Stimulated activated CD4-positive, alpha-beta T cell treated with anti-CD3 and anti-CD28 coated beads, Interleukin-15, amount 100 ng/mL, for 1 hour (primary cell): ENCODE measurements around the gene RPS6KC1.
"Not testable (repeated sequence)": the region's sequence is repeated elsewhere in the genome, so short reads cannot be mapped to it uniquely, and the experiment has no call there.

ENCODE experiments used
- DNase-seq, 2 donors: peaks; one replicate each; pipeline ENCODE4 v3.0.0-alpha.2; 2020; ENCODE audit warnings: low read depth in 1 of 2, low spot score in 1 of 2

Gene RPS6KC1, protein sequence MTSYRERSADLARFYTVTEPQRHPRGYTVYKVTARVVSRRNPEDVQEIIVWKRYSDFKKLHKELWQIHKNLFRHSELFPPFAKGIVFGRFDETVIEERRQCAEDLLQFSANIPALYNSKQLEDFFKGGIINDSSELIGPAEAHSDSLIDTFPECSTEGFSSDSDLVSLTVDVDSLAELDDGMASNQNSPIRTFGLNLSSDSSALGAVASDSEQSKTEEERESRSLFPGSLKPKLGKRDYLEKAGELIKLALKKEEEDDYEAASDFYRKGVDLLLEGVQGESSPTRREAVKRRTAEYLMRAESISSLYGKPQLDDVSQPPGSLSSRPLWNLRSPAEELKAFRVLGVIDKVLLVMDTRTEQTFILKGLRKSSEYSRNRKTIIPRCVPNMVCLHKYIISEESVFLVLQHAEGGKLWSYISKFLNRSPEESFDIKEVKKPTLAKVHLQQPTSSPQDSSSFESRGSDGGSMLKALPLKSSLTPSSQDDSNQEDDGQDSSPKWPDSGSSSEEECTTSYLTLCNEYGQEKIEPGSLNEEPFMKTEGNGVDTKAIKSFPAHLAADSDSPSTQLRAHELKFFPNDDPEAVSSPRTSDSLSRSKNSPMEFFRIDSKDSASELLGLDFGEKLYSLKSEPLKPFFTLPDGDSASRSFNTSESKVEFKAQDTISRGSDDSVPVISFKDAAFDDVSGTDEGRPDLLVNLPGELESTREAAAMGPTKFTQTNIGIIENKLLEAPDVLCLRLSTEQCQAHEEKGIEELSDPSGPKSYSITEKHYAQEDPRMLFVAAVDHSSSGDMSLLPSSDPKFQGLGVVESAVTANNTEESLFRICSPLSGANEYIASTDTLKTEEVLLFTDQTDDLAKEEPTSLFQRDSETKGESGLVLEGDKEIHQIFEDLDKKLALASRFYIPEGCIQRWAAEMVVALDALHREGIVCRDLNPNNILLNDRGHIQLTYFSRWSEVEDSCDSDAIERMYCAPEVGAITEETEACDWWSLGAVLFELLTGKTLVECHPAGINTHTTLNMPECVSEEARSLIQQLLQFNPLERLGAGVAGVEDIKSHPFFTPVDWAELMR

DNA sequence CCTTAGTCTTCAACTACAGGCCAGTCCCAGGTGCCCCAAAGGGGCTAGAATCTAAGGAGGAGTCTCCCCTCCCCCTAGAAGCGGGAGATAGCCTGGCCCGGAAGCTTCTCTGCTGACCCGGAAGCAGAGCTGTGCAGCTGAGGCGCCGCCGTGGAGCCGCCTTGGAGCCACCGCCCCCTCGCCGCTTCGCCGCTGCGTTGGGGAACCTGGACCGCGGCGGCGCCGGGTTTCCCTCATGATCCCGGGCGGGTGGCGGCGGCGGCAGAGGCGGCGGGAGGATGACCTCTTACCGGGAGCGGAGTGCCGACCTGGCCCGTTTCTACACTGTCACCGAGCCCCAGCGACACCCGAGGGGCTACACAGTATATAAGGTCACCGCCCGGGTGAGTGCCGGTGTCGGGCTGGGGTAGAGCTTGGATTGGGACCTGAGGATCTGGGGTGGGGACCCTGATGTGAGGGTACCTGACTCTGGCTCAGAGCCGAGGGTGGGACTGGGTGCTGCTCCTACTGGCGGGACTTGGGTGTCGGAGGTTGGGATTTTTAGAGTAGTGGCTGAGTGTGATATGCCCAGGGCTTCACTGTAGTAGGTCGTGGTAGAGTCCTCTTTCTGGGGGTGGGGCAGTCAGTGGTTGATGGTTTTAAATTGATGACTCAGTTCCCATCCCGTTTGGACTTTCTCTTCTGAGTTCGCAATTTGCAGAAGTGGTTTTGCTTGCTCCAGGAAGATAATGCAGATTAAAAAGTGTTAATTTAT, at the start of gene RPS6KC1:
Gene RPS6KC1, plus strand, starts transcription at position 115 of the 754 bp plus-strand sequence. Its CDS starts 164 bp downstream, at position 279.
- peak; percentile 49 to 73 for DNase-seq

DNA sequence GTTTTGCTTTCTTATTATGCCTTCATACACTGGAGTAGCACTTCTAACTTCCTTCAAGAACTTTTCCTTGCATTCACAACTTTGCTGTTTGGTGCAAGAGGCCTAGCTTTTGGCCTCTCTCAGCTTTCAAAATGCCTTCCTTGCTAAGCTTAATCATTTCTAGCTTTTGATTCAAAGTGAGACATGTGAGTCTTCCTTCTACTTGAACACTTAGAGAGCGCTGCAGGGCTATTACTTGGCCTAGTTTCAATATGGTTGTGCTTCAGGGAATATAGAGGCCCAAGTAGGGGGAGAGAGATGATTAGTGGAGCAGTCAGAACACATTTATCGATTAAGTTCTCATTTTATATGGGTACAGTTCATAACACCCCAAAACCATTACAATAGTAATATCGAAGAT, 47.8 kb upstream of the RPS6KC1 start:
- DNase-seq, result no peak

DNA sequence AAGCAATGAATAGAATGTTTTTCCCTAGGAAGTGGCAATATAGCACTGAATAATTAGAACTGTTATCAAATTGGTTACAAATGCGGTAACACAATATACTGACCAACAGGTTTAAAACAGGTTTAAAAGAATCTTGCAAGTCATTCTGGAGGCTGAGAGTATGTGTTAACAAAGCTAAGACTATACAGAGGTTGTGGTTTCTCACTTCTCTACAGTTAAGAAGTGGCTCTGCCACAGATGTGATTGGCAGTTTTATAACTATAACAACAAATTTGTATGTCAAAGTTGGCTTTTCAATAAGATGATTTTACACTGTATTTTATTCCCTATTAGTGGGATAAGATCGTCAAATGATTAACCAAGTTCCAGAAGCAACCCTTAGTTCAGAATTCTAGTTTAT, 42.5 kb upstream of the RPS6KC1 start:
- no peak for DNase-seq

DNA sequence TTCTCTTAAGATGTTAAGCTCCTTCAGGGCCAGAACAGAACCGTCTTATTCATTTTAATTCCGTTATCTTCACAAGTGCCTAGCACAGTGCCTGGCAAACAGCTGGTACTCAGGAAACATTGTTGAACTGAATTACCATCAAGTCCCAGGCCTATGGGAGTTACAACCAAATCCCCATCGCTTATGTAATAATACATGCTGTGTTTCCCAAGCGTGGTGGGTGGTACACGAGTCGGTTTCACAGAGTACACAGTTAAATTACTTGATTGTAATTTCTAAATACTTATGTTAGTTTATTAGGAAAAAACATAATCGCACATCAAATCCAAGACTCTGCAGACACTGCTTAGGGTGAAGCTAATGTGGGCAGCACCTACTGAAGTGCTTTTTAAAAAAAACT, 36.4 kb upstream of the RPS6KC1 start:
- DNase-seq, result no peak

DNA sequence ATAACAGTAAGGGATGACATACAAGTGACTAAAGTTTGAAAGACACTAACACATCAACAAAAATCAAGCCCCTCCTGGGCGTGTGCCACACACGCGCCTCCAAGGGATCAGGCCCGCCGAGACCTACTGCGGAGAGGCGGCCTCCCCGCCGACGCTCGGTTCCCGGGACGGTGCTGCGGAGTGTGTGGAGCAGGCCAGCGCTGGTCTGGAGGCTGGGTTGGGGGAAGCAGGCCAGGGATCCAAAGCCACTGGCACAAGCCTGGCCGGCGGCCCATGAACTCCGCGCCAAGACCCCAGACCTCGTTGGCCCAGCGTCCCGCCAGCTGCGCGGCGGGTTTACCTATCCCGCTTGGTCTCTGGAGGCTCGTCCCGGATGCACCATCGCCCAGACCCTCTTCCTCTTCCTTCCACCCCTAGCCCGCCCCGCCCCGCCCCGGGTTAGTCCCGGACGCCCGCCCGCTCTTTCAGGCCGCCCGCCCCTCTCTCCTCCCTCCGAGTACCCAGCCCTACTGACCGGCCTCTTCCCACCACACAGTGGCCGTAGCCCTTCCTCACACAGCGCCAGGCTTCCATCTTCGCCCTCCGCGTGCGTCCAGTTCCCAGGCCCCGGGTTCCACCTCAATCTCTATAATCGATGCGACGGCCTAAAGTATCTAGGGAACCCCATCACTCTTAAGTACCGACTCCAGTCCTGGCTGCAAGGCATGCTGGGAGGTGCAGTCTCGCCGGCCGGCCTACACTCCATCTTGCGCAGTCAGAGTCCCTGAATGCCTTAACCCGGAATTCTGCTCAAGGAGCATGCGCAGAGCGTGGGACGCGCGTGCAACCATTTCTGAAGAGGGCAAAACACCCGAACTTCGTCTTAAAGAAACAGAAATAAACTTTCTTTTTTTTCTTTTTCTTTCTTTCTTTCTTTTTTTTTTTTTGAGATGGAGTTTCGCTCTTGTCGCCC, 35.7 kb upstream of the RPS6KC1 start, which contains the start of gene ANGEL2:
Gene ANGEL2, minus strand, starts transcription at position 769 of the 952 bp plus-strand sequence. Its CDS starts 196 bp downstream, at position 573.
- peak; percentile 88 for DNase-seq

DNA sequence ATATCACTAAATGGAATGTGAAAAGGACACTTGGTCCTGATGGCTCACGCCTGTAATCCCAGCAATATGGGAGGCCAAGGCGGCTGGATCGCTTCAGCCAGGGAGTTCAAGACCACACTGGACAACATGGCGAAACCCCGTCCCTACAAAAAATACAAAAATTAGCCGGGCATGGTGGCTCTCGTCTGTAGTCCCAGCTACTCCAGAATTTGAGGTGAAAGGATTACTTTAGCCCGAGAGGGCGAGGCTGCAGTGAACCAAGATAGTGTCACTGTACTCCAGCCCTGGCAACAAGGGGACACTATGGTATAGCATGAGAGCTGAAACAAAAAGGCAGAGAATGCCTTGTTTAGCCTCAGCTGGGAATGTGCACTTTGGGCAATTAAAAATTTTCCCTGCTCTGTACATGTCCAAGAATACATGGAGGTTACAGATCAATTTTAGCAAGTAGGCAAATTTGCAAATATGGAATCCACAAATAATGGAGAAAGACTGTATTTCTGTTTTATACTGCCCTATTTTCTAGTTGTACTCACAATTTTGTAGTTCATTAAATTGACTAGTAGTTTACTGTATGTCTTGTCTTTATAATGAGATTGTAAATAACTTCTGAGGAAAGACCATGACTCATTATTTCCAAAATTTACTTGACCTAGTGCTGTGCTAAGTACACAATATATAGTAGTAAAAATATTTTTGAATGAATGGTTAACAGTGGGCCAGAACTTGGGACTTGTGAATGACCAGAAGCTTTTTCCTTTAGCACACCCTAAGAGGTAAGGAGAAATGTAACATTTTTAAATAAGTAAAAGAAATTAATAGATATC, 33.4 kb upstream of the RPS6KC1 start:
- no peak for DNase-seq

DNA sequence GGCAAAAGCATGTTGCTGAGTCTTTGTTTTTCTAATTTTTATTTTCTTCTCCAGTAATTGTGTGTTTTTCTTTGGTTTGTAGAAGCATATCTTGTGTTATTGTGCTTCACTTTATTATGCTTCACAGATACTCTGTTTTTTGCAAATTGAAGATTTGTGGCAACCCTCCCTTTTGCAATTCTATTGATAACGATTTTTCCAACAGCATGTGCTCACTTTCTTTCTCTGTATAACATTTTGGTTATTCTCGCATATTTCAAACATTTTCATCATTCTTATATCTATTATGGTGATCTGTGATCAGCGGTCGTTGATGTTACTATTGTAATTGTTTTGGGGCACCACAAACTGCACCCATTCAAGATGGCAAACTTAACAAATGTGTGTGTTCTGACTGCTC, 31.6 kb upstream of the RPS6KC1 start:
- DNase-seq, result no peak

DNA sequence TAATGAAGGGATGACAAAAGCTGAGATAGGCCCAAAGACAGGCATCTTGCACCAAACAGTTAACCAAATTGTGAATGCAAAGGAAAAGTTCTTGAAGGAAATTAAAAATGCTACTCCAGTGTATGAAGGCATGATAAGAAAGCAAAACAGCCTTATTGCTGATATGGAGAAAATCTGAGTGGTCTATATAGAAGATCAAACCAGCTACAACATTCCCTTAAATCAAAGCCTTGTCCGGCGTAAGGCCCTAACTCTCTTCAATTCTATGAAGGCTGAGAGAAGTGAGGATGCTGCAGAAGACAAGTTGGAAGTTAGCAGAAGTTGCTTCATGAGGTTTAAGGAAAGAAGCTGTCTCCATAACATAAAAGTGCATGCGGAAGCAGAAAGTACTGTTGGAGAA, 31.0 kb upstream of the RPS6KC1 start:
- no peak for DNase-seq

DNA sequence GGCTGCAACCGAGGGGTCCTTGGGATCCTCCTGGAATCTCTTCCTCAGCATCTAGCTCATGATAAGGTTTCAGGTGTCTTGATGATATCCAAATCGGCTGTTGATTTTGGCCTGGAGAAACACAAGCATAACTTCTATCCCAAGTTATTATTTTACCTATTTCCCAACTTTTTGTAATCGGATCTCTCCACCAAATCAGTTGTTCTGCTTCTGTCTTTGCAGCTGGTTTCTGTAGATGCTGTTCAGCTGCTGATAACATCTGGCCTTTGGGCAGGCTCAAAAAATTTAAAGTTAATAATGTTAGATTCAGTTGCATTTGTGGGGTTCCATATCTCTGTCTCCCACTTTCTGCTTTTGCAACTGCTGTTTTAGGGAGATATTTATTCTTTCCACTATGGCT, 24.0 kb upstream of the RPS6KC1 start:
- DNase-seq, result not testable (repeated sequence)

DNA sequence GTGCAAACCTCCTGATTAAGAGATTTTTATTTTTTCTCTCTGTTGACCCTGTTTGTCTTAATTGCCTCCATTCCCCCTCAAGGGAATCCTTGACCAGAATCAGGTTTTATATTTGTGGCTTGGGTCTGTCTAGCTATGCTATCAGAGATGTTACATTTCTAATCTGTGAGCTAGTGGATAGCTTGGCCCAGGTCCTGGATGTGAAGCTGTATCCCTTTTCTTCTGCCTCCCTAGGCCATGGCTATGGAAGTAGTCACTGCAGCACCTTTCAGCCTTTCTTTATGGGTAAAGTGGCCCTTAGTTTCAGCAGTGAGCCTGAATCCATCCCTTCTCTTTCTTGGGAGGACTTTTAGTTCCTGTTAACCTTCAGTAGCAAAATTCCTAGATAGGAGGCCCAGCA, 18.4 kb upstream of the RPS6KC1 start:
- no peak for DNase-seq

DNA sequence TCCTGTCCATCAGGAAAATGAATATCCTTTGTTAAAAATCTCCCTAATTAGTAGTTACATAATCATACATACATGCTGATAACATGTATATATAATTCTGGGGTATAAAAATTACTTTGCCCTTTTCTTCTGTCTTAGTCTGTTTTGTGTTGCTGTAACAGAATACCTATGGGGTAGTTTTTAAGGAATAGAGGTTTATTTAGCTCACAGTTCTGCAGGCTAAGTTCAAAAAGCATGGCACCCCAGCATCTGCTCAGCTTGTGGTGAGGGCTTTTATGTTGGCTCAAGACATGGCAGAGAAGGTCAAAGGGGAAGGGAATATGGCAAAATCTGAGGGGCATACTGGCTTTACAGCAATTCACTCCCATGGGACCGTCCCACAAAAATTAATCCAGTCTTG, 16.3 kb upstream of the RPS6KC1 start:
- DNase-seq, result no peak

DNA sequence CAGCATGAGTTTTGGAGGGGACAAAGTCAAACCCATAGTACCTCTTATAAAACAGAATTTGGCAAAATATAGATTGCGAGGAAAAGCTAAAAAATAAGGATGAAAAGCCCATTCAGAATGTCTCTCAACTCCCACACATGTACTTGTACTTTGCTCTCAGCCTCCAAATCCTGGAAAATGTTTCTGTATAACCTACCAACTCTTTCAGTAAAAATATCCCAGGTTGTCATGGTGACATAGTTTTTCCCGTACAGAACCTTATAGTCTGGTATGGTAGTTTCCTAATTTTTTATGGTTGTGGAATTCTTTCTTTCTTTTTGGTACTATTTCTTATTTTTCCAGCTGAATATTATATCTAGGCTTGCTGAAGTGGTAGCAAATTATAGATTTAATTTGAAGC, 15.5 kb upstream of the RPS6KC1 start:
- DNase-seq, result no peak

DNA sequence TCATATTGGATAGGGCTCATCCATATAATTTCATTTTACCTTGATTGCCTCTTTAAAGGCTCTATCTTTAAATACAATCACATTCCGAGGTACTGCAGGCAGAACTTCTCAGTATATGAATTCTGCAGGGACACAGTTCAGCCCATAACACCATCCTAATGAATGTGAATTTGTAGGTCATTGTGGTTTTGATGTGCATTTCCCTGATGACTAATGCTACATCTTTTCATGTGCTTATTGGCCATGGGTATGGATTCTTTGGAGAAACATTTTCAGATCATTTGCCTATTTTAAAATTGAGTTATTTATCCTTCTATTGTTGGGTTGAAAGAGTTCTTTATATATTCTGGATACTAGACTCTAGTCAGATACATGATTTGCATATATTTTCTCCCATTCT, 9.6 kb upstream of the RPS6KC1 start:
- no peak for DNase-seq

DNA sequence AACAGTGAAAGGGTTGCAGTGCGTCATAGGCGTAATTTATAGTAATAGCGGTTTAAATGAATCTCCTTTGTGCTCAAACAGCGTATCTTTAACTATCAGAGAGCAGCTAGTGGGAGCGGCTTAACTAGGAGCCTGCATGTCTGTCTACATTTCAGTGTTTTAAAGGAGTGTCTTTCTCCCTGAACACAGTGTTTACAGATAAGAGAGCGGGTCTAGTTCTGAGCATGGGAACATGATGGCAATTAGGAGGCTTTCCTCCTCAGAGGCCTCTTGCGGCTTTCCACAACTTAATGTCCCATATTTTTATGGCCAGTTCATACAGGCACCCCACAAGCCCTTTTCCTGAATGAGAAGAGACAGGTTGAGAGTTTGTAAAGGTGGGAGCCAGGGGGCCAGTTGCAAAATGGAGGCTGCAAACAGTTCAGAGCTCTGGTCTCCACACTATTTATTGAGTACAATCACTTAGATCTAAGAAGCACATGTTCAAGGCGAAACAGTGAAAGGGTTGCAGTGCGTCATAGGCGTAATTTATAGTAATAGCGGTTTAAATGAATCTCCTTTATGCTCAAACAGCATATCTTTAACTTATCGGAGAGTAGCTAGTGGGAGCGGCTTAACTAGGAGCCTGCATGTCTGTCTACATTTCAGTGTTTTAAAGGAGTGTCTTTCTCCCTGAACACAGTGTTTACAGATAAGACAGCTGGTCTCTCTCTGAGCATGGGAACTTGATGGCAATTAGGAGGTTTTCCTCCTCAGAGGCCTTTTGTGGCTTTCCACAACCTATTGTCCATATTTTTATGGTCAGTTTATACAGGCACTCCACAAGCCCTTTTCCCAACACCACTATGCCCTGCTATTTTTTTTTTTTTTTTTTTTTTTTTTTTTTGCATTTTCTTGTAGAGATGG, 5.5 kb upstream of the RPS6KC1 start:
- not testable (repeated sequence) for DNase-seq

DNA sequence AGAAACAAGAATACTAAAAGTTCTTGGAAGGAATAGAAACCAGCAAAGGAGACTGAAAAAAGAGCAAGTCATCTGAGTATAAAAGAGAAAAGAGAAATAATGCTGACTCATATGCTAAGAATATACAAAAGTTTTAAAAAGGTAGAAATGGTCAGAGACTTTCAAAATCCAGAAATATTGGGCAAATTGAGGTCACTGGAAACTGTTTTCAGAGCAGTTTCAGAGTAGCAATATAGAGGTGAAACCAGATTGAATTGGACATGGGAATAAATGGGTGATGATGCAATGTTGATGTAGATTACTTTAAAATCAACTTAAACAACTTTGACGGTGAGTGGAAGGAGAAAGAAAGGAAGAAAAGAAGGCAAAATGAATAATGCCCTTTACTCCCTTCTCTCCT, 1.8 kb upstream of the RPS6KC1 start:
- no peak for DNase-seq

DNA sequence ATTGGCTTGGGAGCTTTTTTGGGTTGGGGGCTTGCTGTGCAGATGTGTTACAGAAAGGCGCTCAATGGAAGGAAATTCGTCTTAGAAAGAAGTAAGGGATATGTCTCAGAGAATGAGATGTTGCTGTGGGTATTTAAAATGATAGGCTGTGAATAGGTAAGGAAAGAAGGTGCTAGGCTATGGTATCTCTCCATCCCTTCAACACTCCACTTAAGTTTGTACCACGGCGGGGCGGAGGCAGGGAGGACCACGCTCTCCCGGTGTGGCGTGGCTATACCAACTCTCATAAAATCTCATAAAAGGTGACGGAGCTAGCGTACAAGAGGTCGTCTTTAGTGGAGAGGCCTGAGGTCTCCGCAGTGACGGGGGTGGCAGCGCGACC, 305 bp upstream of the RPS6KC1 start:
- DNase-seq, result no peak

DNA sequence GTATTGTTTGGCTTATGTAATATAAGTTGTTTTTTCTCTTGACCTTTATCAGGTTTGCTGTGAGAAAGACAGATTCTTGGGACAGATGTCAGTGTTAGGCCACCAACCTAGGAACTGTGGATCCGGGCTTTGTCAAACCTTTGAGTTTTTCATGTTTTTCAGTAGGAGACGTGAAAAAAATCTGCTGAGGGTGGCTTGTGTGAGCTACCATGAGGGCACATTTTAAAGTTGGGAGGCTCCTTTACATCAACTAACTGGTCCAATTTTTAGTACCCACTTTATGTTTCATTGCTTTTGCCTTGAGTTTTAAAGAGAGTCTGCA, 801 bp downstream of the RPS6KC1 start:
- DNase-seq, result no peak

DNA sequence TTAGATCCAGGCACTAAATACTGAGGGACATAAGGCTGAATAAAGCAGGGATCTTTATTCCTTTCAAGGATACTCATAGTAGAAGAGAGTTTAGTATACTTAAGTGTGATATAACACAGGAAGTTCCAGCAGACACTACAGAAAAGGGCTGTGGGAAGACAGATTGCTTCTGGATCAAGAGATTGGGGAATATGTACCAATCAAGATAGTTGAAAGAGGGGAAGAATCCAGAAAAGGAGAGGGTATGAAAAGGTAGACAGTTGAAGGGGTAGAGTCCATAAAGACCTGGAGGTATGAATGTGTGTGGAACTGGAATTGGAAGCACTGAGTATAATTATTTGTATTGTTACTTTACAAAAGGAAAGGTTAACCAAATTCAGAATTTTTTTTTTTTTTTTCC, 2.4 kb downstream of the RPS6KC1 start:
- no peak for DNase-seq
